Choroid plexus epithelial cell (primary cell): ENCODE results near the gene LYL1.

Experiments
- DNase-seq: peaks from one replicate; pipeline ENCODE4 v3.0.0-alpha.2; 2010; ENCODE audit warnings: low read depth
- H3K4me3 ChIP-seq: 2 replicates; pipeline ENCODE4 v1.5.1; 2011; ENCODE audit warnings: low read depth, mild to moderate bottlenecking, control low read depth, low read length, moderate library complexity
- TF ChIP-seq, protein P1 (sequence below): conservative IDR thresholded peaks from 2 replicates; pipeline ENCODE4 v1.5.1; 2011; ENCODE audit warnings: low read depth, mild to moderate bottlenecking, control low read depth, inconsistent platforms, low read length, moderate library complexity

Gene LYL1

GRCh38 chr19:13115936-13116281 is 13.3 kb upstream of the LYL1 start:
- DNase-seq: no peak
- H3K4me3 ChIP-seq: peak overlapping the region; percentile 70
- TF ChIP-seq, protein P1, sequence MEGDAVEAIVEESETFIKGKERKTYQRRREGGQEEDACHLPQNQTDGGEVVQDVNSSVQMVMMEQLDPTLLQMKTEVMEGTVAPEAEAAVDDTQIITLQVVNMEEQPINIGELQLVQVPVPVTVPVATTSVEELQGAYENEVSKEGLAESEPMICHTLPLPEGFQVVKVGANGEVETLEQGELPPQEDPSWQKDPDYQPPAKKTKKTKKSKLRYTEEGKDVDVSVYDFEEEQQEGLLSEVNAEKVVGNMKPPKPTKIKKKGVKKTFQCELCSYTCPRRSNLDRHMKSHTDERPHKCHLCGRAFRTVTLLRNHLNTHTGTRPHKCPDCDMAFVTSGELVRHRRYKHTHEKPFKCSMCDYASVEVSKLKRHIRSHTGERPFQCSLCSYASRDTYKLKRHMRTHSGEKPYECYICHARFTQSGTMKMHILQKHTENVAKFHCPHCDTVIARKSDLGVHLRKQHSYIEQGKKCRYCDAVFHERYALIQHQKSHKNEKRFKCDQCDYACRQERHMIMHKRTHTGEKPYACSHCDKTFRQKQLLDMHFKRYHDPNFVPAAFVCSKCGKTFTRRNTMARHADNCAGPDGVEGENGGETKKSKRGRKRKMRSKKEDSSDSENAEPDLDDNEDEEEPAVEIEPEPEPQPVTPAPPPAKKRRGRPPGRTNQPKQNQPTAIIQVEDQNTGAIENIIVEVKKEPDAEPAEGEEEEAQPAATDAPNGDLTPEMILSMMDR: no peak

DNA sequence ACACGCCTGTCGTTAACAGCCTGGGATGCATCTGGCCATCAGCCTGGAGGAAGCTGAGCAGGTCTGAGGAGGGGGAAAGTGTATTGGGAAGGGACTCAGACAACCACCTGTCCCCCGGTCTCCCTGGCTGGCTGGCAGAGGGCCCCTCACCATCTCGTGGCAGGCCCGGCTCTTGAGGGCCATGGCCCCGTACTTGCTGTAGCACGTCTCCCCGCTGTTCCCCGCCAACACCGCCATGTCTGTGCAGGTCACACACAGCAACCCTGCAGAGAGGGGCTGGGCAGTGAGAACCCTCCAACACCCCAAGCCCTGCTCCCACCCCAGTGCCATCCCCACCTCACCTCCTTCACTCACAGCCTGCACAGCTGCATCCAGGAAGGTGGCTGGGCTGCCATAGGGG is 9.9 kb upstream of the LYL1 start:
- no peak for DNase-seq
- H3K4me3 ChIP-seq: no peak overlapping the region
- TF ChIP-seq, protein P1: no peak

DNA sequence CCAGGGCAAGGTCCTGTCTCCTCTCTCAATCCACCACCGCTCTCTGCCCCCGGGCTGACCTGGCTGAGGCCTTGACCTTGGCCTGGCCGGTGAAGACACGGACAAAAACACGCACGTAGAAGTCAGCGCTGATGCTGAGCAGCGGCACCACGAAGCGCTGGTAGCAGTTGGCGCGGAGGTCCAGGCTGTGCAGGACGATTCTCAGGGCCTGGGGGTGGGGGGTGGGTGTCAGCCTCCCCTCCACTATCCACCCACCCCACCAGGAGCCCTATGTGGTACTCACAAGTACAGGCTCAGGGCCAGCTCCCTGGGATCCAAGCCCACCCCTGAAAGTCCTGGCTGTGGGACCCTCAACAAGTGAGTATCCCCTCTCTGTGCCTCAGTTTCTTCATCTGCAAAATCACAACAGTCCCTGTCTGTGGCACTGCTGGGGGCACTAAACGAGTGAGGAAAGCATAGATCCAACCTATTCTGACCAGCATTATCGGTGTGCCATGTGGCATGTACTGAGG is 7.5 kb upstream of the LYL1 start:
- TF ChIP-seq, protein P1: no peak
- no peak for DNase-seq
- H3K4me3 ChIP-seq: no peak overlapping the region

- H3K4me3 ChIP-seq: no peak overlapping the region
- no peak for DNase-seq
- TF ChIP-seq, protein P1: no peak
Measured at GRCh38 chr19:13109361-13110098, 6.9 kb upstream of the LYL1 start.

DNA sequence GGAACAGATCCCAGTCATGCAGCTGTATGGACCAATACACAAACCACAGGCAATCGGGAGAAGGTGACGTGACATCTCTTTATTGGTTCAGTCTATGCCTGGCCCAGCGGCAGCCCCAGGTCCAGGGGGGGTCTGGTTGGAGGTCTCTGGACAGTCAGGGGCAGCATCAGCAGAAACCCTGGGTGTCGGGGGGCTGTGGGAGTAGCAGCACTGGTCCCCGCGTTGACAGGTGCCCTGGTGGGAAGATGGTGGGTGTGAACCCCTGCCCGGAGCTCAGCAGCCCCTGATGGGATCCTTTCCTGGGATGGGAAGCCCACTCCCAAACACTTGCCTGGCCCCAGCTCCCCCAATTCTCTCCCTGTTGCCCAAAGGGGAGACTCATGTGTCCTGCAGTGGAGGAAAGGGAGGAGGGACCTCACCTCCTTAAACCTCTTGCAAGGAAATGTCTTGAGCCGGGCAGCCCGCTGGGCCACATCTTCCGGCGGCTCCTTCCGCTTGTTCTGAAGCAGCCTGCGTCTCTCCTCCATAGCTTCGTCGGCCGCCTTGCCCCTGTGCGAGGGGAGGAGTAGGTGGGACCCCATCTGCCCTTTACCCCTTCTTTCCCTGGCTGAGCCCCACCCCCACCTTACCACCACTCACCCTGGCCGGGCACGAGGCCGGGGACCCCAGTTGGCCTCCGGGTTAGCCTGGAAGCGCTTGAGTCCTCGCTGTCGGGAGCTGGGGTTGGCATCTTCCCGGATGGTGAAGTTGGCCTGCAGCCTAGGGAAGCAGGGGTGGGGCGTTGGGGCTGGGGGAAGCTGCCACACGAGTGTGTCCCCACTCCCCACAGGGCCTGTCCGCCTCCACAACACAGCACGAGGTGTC is 2.4 kb upstream of the LYL1 start:
- no peak overlapping the region for H3K4me3 ChIP-seq
- TF ChIP-seq, protein P1: no peak
- DNase-seq: no peak

DNA sequence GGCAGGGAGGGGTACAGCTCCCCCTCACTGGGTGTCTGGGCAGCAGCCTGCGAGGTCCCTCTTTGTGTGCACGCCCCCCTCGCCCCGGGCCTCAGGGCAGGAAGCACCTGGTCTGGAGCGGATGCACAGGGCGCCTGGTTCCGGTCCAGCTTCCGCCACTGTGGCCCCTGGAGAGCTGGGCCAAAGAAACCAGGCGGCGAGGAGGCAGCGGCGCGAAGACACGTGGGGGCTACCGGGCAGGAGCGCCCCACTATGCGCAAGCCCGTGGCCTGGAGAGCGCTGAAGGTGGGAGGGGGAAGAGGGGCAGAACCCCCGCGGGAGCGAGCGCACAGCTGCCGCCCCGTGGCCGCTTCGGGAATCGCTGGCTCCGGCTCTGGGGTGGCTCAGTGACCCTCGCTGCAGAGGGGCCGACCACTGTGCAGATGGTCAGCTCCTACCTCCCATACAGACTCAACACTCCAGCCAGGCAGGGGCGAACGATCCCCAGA is 1.7 kb upstream of the LYL1 start:
- no peak for DNase-seq
- H3K4me3 ChIP-seq: no peak overlapping the region
- TF ChIP-seq, protein P1: peak; percentile 74
